Activated B cell treated with CpG ODN at 0.5 μM for 24 hours (primary cell): ENCODE measurements around the gene ARMC3. TPM values are rescaled to one million over a fixed set of nuclear protein-coding genes. Genes with fewer than 3 reads are reported as not detected.
A peak's percentile ranks its signal among the peaks of the same experiment; 100 is the strongest.

Experiments used
- ATAC-seq: fragments of 200-7000 bp; cut with Tn5 transposase; one replicate; pipeline ENCODE4 v1.10.0; 2021; ENCODE audit warnings: low read depth, mild to moderate bottlenecking, moderate library complexity
- CTCF ChIA-PET: fragments of 350-600 bp; sonication (Branson Sonifier 250); formaldehyde crosslinking; loops from one replicate; lab custom pipeline; 2021; ENCODE audit warnings: antibody characterized with exemption; lab: Charles Lee
- POLR2A ChIA-PET: fragments of 350-600 bp; sonication (Branson Sonifier 250); formaldehyde crosslinking; loops from one replicate; lab custom pipeline; 2021; ENCODE audit warnings: antibody characterized with exemption; lab: Charles Lee
- DNase-seq: peaks from one replicate; pipeline ENCODE4 v3.0.0; 2022
- H3K27ac Mint-ChIP-seq: one replicate; pipeline ENCODE4 v1.8.0; 2020; ENCODE audit warnings: mixed read lengths
- H3K27me3 Mint-ChIP-seq: one replicate; pipeline ENCODE4 v1.8.0; 2021; ENCODE audit warnings: mixed read lengths
- H3K36me3 Mint-ChIP-seq: one replicate; pipeline ENCODE4 v1.8.0; 2021; ENCODE audit warnings: low read depth, mixed read lengths
- H3K4me1 Mint-ChIP-seq: one replicate; pipeline ENCODE4 v1.8.0; 2021; ENCODE audit warnings: mixed read lengths
- H3K4me3 Mint-ChIP-seq: one replicate; pipeline ENCODE4 v1.8.0; 2020; ENCODE audit warnings: mild to moderate bottlenecking, mixed read lengths
- H3K9me3 Mint-ChIP-seq: one replicate; pipeline ENCODE4 v1.8.0; 2020; ENCODE audit warnings: mixed read lengths
- intact Hi-C: fragments of 100-400 bp; cut with micrococcal nuclease; formaldehyde crosslinking; loops from one replicate; pipeline ENCODE4 v1.15.1; 2024
- total RNA-seq: library from RNA; stranded (reverse); gene quantifications from 2 replicates; pipeline ENCODE4 v1.2.3, GENCODE V29; 2022
- TF ChIP-seq, protein P1 (sequence below): fragments of 200-600 bp; IDR thresholded peaks from one replicate; pipeline ENCODE4 v1.8.0; 2022; ENCODE audit warnings: antibody characterized with exemption, mild to moderate bottlenecking

ARMC3 gene
- total RNA-seq, 1 donor from 2014 or later, result not detected

DNA sequence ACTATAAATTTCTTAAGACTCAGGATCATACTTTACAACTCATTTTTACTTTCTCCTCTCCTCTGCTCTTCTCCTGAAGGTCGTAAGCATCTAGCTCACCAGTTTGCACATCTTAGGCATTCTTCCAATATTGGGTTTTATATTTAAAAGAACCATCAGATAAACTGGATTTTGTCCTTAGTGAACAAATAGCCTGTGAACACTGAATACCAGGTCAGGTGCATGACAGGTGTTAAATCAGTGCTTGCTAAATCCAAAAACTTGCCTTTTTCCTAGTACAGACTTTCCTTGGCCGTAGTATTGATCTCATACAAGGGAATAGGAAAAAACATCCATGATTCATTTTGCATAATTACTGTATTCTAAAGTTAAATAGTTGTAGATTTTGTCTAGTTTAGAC lies 53.0 kb downstream of the ARMC3 start:
- ChIA-PET POLR2A (no interaction called here), CTCF (interaction anchor here (4.0 kb wide), 1 partner anchor 406 kb away, joined by 22 read pairs; no protein-coding TSS in a partner anchor)
- no peaks in the 10 kb centered on the region for H3K4me1 Mint-ChIP-seq
- H3K27me3 Mint-ChIP-seq, result peaks cover 2% of the 10 kb centered on the region
- H3K36me3 Mint-ChIP-seq, result no peaks in the 10 kb centered on the region
- ATAC-seq (no peak), DNase-seq (no peak)
- intact Hi-C loops, result loop anchor here (10.0 kb wide), 1 partner anchor 876 kb away; no protein-coding TSS in a partner anchor
- H3K4me3 Mint-ChIP-seq, result no peak overlapping the region
- TF ChIP-seq, protein P1, sequence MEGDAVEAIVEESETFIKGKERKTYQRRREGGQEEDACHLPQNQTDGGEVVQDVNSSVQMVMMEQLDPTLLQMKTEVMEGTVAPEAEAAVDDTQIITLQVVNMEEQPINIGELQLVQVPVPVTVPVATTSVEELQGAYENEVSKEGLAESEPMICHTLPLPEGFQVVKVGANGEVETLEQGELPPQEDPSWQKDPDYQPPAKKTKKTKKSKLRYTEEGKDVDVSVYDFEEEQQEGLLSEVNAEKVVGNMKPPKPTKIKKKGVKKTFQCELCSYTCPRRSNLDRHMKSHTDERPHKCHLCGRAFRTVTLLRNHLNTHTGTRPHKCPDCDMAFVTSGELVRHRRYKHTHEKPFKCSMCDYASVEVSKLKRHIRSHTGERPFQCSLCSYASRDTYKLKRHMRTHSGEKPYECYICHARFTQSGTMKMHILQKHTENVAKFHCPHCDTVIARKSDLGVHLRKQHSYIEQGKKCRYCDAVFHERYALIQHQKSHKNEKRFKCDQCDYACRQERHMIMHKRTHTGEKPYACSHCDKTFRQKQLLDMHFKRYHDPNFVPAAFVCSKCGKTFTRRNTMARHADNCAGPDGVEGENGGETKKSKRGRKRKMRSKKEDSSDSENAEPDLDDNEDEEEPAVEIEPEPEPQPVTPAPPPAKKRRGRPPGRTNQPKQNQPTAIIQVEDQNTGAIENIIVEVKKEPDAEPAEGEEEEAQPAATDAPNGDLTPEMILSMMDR, result no peak
- H3K27ac Mint-ChIP-seq, result no peak overlapping the region
- H3K9me3 Mint-ChIP-seq, result no peaks in the 10 kb centered on the region

DNA sequence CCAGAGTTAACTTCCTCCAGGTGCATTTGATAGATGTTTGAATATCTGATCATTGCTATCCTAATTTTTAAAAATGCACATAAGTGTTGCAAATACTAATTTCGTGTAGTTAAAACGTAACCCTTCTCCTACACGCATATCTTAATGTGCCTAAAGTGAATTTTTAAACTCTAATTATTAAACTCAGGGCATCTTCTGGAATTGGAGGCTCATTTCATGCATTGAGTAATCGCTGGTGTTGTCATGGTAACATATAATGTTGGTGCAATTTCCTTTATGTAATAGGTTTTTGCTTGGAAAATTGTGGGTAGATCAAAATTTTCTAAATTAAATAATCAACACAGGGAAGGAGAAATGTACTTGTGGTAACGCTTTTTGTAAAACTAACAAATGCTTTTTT lies 56.2 kb downstream of the ARMC3 start:
- no peaks in the 10 kb centered on the region for H3K9me3 Mint-ChIP-seq
- no peaks in the 10 kb centered on the region for H3K36me3 Mint-ChIP-seq
- ATAC-seq (no peak), DNase-seq (no peak)
- intact Hi-C loops, result loop anchor here (10.0 kb wide), 1 partner anchor 879 kb away; no protein-coding TSS in a partner anchor
- TF ChIP-seq, protein P1, result no peak
- ChIA-PET CTCF (interaction anchor here (0.6 kb wide), 1 partner anchor 1913 kb away, joined by 4 read pairs; no protein-coding TSS in a partner anchor), POLR2A (no interaction called here)
- H3K4me1 Mint-ChIP-seq, result peaks cover 8% of the 10 kb centered on the region
- H3K4me3 Mint-ChIP-seq, result no peak overlapping the region
- no peaks in the 10 kb centered on the region for H3K27me3 Mint-ChIP-seq
- no peak overlapping the region for H3K27ac Mint-ChIP-seq

DNA sequence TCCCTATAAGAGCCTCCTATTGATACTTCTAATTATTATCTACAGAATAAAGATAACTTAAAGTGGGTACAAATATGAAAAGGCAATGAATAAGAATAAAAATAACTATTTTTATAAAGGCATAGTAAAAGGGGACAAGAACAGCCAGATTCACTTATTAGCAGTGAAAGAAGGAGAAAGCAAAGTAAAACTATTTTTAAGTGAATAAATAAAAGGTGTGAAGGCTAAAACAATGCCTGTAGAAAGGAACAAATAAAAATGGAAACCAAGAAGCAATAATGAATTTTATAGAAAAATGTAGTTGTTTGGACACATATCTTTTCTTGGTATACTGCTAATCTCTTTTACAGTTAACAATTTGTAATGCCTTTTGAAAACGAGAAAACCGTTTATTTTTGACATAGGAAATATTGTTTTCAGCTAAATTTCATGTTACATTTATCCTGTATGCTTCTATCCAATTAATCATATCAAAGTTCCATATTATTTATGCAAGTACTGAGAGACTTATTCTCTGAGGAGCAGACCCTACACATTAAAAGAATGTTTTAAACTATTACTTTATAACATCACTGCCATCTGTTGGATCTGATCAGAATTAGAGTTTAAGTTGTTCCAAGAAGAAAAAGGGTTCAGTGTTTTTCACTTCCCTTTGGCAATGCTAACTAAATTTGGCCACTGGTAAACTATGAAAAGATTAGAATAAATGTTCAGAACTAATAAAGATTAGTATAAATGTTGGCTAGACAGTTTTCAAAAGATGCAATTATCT lies 59.1 kb downstream of the ARMC3 start:
- ATAC-seq (peak; percentile 70), DNase-seq (no peak)
- no peak overlapping the region for H3K27ac Mint-ChIP-seq
- TF ChIP-seq, protein P1, result peak; percentile 62
- H3K4me1 Mint-ChIP-seq, result peaks cover 8% of the 10 kb centered on the region
- no peaks in the 10 kb centered on the region for H3K36me3 Mint-ChIP-seq
- peaks cover 7% of the 10 kb centered on the region for H3K27me3 Mint-ChIP-seq
- no peaks in the 10 kb centered on the region for H3K9me3 Mint-ChIP-seq
- ChIA-PET POLR2A (no interaction called here), CTCF (interaction anchor here (0.7 to 7.8 kb wide), 6 partner anchors 402 to 993 kb away, joined by 3 to 75 read pairs (median 8); no protein-coding TSS in a partner anchor)
- no peak overlapping the region for H3K4me3 Mint-ChIP-seq
- intact Hi-C loops, result loop anchor here (1.0 to 10.0 kb wide), 8 partner anchors 265 to 994 kb away; partner anchors contain the start of gene COMMD3

DNA sequence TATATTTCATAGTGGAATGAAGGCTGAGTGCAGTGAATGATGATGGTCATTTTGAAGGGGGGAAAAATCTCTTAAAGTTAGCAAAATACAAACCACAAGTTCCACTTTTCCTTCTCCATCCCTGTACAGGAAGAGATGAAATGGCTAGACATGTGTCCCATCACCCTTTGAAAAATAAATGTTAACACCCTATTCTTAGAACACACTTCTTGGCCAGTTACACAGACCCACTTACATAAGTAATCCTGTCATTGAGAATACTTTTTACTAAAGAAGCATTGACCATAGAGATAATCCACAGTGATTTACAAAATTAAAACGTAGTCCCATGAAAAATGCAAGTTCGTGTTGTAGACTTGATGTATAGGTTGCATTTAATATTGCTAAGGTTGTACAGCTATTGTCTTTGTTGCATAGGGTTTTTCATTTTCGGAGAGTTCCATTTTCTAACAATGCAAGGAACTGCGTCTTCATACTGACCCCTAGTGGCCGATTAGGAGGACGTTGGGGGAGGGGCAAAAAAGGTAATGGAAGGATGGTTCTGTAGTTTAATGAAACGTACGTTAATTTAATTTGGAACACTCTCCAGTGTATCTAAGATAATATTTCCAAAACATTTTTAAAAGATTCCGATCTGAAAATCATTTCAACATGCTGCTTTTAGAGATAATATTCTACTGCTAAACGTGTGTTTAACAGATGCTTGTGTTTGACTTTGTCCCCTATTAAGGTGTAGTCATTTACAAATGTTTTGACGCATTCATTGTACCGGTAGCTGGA lies 60.9 kb downstream of the ARMC3 start:
- H3K27ac Mint-ChIP-seq, result peak overlapping the region; percentile 10
- intact Hi-C loops, result loop anchor here (1.0 to 10.0 kb wide), 10 partner anchors 80 to 1493 kb away; partner anchors contain the start of genes COMMD3 and SPAG6

More for the DNA sequence above, 60.9 kb downstream of the ARMC3 start:
- TF ChIP-seq, protein P1, result peak; percentile 37
- Mint-ChIP-seq H3K9me3 (no peaks in the 10 kb centered on the region), H3K4me3 (no peak overlapping the region), H3K36me3 (no peaks in the 10 kb centered on the region), H3K27me3 (peaks cover 11% of the 10 kb centered on the region), H3K4me1 (peaks cover 8% of the 10 kb centered on the region)
- ATAC-seq (peak; percentile 70), DNase-seq (peak; percentile 28)
- POLR2A ChIA-PET, result interaction anchor here (1.1 to 1.3 kb wide), 2 partner anchors 552 to 664 kb away, joined by 3 read pairs; no protein-coding TSS in a partner anchor
- CTCF ChIA-PET, result interaction anchor here (0.6 to 7.8 kb wide), 30 partner anchors 9 to 1470 kb away, joined by 3 to 75 read pairs (median 5); partner anchors contain the start of genes COMMD3, DNAJC1 and SPAG6
